Stomach (tissue), 4 donors: ENCODE results near the gene TRPM3.

Source experiments
- EP300 ChIP-seq: sonication (generic); formaldehyde crosslinking; IDR thresholded peaks from one replicate; pipeline ENCODE4 v1.6.1; 2017; ENCODE audit warnings: antibody characterized with exemption
- POLR2A ChIP-seq, 4 donors: fragments of 450-650 bp; IDR thresholded peaks; one replicate each; pipeline ENCODE4 v1.6.1; 2016; ENCODE audit warnings: antibody characterized with exemption in 4 of 4, control low read depth in 2 of 4, mild to moderate bottlenecking in 1 of 4, moderate library complexity in 1 of 4
- TF ChIP-seq, protein P1 (sequence below), 7 experiments: fragments of 450-650 bp in 4 of 7; fragments of 200-600 bp in 3 of 7; sonication (generic) in 3 of 7; IDR thresholded peaks; one replicate each; pipeline ENCODE4 v1.5.1; 2016 to 2019; ENCODE audit warnings: antibody characterized with exemption in 7 of 7, control low read depth in 2 of 7, mild to moderate bottlenecking in 1 of 7

DNA sequence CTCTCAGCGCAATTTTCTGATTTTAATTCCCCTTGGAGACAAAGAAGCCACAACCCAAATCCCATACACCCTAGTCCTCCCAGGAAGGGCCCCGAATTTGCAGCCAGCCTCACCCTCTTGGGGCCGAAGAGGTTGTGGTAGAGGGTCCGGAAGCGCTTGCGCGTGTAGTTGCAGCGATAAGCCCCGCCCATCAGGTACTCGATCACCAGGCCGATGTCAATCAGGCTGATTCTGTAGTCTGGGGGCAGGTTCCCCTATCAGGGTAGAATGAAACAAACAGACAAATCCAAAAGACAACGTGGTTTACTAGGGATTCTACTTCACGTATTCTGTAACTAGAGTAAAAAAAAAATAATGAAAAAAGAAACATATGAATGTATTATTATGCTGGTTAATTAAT is 496.3 kb downstream of the TRPM3 start:
- TF ChIP-seq, protein P1, sequence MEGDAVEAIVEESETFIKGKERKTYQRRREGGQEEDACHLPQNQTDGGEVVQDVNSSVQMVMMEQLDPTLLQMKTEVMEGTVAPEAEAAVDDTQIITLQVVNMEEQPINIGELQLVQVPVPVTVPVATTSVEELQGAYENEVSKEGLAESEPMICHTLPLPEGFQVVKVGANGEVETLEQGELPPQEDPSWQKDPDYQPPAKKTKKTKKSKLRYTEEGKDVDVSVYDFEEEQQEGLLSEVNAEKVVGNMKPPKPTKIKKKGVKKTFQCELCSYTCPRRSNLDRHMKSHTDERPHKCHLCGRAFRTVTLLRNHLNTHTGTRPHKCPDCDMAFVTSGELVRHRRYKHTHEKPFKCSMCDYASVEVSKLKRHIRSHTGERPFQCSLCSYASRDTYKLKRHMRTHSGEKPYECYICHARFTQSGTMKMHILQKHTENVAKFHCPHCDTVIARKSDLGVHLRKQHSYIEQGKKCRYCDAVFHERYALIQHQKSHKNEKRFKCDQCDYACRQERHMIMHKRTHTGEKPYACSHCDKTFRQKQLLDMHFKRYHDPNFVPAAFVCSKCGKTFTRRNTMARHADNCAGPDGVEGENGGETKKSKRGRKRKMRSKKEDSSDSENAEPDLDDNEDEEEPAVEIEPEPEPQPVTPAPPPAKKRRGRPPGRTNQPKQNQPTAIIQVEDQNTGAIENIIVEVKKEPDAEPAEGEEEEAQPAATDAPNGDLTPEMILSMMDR (IDR thresholded peaks at IDR 0.05), result no peak
- TF ChIP-seq POLR2A (IDR thresholded peaks at IDR 0.05) (no peak), EP300 (no peak)
